ENCODE measurements around the gene EVL.

GRCh38 chr14:100143934-100144333 is 78.7 kb downstream of the EVL start:
- TF ChIP-seq GABPA (IDR thresholded peaks at IDR 0.05; ENCODE audit: low read depth), result no peak
- TF ChIP-seq CTCF (IDR thresholded peaks at IDR 0.05 in 2 of 3, conservative IDR thresholded peaks at IDR 0.05 in 1 of 3; ENCODE audit: control insufficient read depth in 2 of 3, extremely low read depth in 1 of 3, insufficient read depth in 1 of 3, low read depth in 3 of 3, low read length in 3 of 3), result no peak
- no peak for TF ChIP-seq USF2 (IDR thresholded peaks at IDR 0.05; ENCODE audit: borderline replicate concordance, low read depth, low read length)
- no peak for TF ChIP-seq MTA3 (IDR thresholded peaks at IDR 0.05; ENCODE audit: borderline replicate concordance, low read length)
- no peak for TF ChIP-seq MXI1 (IDR thresholded peaks at IDR 0.05; ENCODE audit: low read depth, low read length)
- TF ChIP-seq KDM1A (IDR thresholded peaks at IDR 0.05; ENCODE audit: borderline replicate concordance), result no peak
- no peak for TF ChIP-seq PKNOX1 (IDR thresholded peaks at IDR 0.05)
- no peak for TF ChIP-seq RAD21 (IDR thresholded peaks at IDR 0.05; ENCODE audit: insufficient read depth, low read depth, low read length)

Measured in GM12878 (cell line).